ENCODE results near the gene MAFF.

- TF ChIP-seq GATA2 (IDR thresholded peaks at IDR 0.05; ENCODE audit: low read depth, low read length): no peak
- TF ChIP-seq GATA3 (IDR thresholded peaks at IDR 0.05; ENCODE audit: low read depth, low read length): no peak
Measured at GRCh38 chr22:38213990-38214301, 12.2 kb downstream of the MAFF start.
